WERI-Rb-1 (cell line): ENCODE data around the gene RNF40.

ENCODE experiments used
- DNase-seq: peaks from one replicate; pipeline ENCODE4 v3.0.0-alpha.2; 2020
- H3K27ac ChIP-seq: fragments of 250-450 bp; sonication (Bioruptor Pico); 2 replicates; pipeline ENCODE4 v1.5.1; 2020; ENCODE audit warnings: mild to moderate bottlenecking, moderate library complexity
- H3K27me3 ChIP-seq: fragments of 250-450 bp; sonication (Bioruptor Pico); 2 replicates; pipeline ENCODE4 v1.5.1; 2021; ENCODE audit warnings: mild to moderate bottlenecking, low read depth, moderate library complexity; ENCODE audit not compliant: insufficient read depth, severe bottlenecking
- H3K36me3 ChIP-seq: fragments of 250-450 bp; sonication (Bioruptor Pico); 2 replicates; pipeline ENCODE4 v1.5.1; 2020; ENCODE audit warnings: mild to moderate bottlenecking, moderate library complexity
- H3K4me3 ChIP-seq: 2 replicates; pipeline ENCODE4 v1.5.1; 2011; ENCODE audit warnings: low read depth, mild to moderate bottlenecking, control low read depth, low read length
- H3K9me3 ChIP-seq: fragments of 250-450 bp; sonication (Bioruptor Pico); 2 replicates; pipeline ENCODE4 v1.5.1; 2021; ENCODE audit warnings: mild to moderate bottlenecking, moderate library complexity; ENCODE audit not compliant: severe bottlenecking
- CTCF ChIP-seq: IDR thresholded peaks from 2 replicates; pipeline ENCODE4 v1.5.1; 2011; ENCODE audit warnings: low read depth, mild to moderate bottlenecking, control low read depth, inconsistent platforms, low read length

The RNF40 gene

GRCh38 chr16:30778549-30779244 is 16.6 kb downstream of the RNF40 start:
- no peak overlapping the region for H3K4me3 ChIP-seq
- no peak for TF ChIP-seq CTCF

GRCh38 chr16:30779596-30779995 is 17.5 kb downstream of the RNF40 start:
- Histone ChIP-seq H3K9me3 (no peaks in the 10 kb centered on the region), H3K4me3 (no peak overlapping the region), H3K27me3 (no peaks in the 10 kb centered on the region), H3K27ac (no peak overlapping the region), H3K36me3 (peaks cover 39% of the 10 kb centered on the region)
- DNase-seq: no peak
- no peak for TF ChIP-seq CTCF

More at GRCh38 chr16:30778549-30779244, 16.6 kb downstream of the RNF40 start:
- Histone ChIP-seq H3K27me3 (no peaks in the 10 kb centered on the region), H3K27ac (peak overlapping the region; percentile 48), H3K9me3 (no peaks in the 10 kb centered on the region), H3K36me3 (peaks cover 45% of the 10 kb centered on the region)
- no peak for DNase-seq

- DNase-seq: no peak
- Histone ChIP-seq H3K27ac (no peak overlapping the region), H3K4me3 (no peak overlapping the region), H3K9me3 (no peaks in the 10 kb centered on the region), H3K36me3 (peaks cover 37% of the 10 kb centered on the region), H3K27me3 (no peaks in the 10 kb centered on the region)
- TF ChIP-seq CTCF: no peak
Measured at GRCh38 chr16:30780021-30780420, 17.9 kb downstream of the RNF40 start.

GRCh38 chr16:30780549-30780948 is 18.4 kb downstream of the RNF40 start:
- Histone ChIP-seq H3K36me3 (peaks cover 37% of the 10 kb centered on the region), H3K4me3 (no peak overlapping the region), H3K9me3 (no peaks in the 10 kb centered on the region), H3K27ac (no peak overlapping the region), H3K27me3 (no peaks in the 10 kb centered on the region)
- TF ChIP-seq CTCF: no peak
- no peak for DNase-seq

GRCh38 chr16:30782486-30783279 is 20.6 kb downstream of the RNF40 start:
- no peak overlapping the region for H3K4me3 ChIP-seq

More at GRCh38 chr16:30782486-30783279, 20.6 kb downstream of the RNF40 start:
- no peak for TF ChIP-seq CTCF
- peaks cover 34% of the 10 kb centered on the region for H3K36me3 ChIP-seq
- H3K27ac ChIP-seq: no peak overlapping the region
- H3K9me3 ChIP-seq: no peaks in the 10 kb centered on the region
- H3K27me3 ChIP-seq: no peaks in the 10 kb centered on the region
- no peak for DNase-seq
